GM20431 (cell line): ENCODE data around the gene LIN7C.

Source experiments
- in situ Hi-C: fragments of 300-500 bp; cut with MseI, MboI; formaldehyde crosslinking; loops from one replicate; pipeline ENCODE4 v1.15.0; 2020; ENCODE audit warnings: low sequenced_read_pairs; ENCODE audit not compliant: unreplicated experiment

The LIN7C gene

DNA sequence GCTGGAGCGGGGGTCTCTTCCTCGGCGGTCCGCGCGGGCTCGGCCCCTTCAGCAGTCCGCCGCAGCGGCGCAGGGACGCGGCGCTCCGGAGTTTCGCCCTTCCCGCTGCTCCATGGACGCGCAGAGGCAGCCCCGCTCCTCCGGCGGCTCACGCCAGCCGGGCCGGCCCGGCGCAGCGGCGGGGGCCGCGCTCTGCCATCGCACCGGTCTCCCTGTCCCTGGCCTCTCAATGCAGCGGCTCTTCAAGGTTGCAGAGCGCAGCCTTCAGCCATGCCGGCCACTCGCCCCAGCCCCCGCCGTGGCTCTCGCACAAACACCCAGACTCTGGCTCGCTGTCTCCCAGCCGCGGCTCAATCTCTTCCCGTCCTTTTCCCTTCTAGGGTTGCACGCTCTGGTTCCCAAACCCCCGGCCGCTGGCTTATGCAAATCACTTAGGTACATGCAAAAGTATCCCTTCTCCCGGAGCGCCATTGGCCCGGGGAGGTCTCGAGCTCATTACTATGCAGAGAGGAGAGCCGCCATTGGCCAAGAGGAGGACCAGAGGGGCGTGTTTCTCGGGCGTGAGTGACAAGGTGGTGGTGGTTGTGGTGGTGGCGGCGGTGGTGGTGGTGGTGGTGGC, 34.1 kb downstream of the LIN7C start, which contains the start of gene LGR4:
Gene LGR4 (minus strand): TSS at position 393 of the 619 bp plus-strand sequence. CDS start 488 bp downstream, outside the sequence.
- in situ Hi-C loops: no loop called here

DNA sequence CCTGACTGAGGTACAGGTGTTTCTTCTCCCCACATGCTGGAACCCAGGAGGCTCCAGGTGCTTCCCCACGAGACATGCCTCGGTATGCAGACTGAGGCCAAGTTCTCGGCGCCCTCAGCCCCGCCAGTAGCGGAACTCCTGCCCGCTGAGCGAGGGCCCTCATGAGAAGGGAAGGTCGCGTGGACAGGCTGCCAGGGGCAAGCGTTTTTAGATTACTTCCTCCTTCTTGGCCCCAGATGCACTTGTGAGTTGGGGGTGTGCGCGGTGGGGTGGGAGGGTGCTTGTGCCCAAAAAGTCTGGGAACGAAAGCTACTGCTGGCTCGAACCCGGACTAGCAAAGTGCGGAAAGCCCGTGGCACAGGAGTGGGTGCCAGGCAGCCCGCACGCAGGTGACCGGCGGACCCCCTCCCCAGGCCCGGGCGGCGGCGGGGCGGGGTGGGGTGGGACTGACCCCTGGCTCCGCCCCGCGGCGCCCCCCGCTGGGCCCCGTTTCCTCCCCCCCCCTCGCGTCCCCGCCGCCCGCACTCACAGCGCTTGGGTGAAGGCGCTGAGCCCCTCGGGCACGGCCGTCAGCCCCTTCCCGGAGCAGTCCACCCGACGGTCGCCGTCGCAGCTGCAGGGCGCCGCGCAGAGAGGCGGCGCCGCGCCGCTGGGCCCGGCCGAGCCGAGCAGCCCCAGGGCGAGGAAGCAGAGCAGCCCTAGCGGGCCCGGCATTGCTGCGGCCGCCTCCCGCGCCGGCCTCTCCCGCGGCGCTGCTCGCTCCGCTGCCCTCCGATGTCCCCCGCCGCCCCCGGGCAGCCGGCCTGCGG, 34.8 kb downstream of the LIN7C start:
- in situ Hi-C loops: no loop called here

DNA sequence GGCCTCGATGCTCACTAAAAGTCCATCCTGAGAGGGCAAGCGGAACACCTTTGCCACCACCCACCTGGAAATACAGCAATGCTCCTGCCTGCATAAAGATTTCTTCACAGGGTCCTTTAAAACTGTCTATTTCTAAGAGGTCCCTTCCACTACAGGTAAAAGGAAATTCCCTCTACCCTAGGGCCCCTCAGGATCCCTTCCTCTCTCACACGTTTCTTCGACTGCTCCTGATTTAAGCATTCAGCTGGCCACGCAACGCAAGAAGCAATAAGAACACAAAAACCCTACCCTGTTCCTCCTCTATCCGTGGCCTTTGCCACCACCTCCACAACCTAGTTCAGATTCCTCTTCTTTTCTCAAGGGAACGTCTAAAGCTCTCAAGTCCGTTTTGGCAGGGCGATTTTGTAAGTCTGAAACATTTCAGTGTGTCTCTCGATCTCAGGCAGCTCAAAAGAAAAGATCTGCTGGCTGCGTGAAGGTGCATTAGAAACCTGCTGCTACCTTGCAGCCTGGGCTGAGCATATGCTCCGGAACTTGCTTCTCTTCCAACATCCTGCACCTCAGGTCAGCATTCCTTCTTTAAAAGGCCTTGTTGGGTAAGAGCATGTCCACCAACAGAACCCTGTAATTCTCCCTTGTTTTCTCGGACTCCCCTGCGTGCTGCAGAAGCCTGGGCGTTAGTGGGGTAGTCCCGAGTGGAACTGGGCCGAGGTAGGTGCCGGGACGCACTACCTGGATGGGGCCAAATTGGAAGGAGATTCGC, 35.6 kb downstream of the LIN7C start:
- in situ Hi-C loops: no loop called here

DNA sequence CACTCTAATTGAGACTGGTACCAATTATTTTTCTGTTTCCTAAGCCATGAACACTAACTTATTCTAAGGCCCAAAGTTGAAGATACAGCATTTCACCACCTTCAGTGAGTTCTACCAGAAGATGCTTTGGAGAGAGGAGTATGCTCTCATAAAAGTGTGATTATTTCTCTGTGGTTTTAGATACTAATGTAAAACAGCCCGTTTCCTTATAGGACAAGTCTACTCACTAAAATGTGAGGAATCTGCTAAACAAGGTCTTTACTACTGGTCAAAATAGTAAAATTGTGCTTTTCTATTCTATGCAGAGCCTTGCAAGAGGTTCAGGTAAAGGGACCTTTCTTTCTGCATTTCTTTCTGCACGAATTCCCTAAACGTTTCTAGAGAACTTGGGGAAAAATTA, 36.4 kb downstream of the LIN7C start:
- in situ Hi-C loops: no loop called here

DNA sequence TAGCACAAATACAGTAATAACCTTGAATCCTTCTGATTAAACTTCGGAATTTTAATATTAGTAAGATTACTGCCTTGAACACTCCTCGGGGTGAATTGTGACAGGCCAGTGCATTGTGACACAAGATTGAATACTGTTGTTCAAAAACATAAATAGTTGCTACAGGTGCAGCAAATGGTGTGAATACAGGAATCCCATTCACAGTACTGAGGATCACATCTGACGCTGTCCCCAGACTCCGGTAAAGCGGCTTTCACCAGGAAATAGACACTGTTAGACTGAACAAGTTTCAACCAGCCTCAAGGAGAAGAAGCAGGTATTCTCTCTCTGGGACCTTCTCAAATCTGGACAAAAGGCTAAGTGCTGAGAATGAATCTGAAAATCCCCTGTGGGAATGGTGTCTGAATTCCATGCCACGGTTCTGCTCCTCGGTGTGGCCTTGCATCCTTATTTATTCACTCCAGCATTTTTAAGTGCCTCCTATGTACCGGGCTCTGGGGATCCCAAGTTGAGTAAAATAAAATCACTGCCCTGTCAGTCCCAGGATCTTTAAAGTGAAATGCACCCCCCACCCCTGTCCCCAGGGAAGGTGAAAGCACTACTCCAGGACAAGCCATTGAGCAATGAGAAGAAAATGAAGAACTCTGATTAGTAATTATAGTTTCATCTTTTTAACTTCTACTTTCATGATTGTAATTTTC, 37.4 kb downstream of the LIN7C start:
- in situ Hi-C loops: no loop called here

DNA sequence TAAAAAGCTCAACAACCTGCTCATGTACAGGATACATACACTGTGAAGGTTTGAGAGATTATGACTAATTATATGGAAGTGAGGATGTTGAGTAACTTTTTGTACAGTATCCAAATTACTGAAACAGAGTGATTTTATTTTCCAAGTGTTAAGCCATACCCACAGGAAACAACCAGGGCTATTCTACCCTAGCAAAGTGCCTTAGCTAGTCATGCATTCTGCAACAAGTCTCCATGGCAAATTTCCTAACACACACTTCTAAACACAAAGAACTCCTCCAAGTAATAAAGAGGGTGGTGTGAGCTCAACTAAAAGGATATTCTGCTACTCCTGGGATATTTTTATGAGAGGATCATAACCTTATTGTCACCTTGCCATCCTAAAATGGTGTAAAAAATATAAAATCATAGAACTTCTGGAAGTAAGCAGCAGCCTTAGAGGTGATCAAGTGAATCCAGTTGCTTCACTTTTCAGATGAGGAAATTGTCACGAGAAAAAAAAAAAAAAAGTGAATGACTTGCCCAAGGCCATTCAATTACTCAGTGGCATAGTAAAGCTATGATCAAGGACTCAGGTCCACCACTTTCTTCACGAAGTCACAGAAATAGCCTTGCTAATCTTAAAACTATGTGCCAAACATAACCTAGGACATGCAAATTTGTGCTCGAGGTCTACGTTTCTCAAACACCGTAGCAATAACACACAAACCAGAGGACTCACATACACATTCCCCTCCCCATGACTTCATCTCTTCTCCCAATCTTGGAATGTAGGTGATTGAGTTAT, 38.2 kb downstream of the LIN7C start:
- in situ Hi-C loops: no loop called here

DNA sequence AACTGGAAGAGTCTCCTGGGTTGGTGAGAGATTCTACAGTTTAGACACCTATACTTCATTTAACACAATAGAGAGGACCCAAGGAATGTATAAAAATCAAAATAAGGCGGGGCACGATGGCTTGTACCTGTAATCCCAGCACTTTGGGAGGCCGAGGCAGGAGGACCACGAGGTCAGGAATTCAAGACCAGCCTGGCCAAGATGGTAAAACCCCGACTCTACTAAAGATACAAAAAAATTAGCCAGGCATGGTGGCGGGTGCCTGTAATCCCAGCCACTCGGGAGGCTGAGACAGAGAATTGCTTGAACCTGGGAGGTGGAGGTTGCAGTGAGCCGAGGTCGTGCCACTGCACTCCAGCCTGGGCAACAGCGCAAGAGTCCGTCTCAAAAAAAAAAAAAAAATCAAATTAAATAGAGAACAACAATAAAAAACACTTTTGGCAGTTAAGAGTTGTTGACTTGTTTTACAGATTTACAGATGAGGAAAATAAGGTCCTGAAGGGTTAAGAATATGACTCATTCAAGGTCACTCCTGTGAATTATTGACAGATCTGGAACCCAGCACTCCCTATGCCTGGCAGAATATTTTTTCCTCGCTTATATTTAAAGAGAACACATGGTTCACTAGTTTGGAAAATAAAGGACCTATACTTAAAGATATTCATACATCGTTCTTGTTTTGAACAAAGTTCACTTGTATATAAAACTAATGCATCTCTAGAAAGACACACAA, 39.2 kb downstream of the LIN7C start:
- in situ Hi-C loops: no loop called here

DNA sequence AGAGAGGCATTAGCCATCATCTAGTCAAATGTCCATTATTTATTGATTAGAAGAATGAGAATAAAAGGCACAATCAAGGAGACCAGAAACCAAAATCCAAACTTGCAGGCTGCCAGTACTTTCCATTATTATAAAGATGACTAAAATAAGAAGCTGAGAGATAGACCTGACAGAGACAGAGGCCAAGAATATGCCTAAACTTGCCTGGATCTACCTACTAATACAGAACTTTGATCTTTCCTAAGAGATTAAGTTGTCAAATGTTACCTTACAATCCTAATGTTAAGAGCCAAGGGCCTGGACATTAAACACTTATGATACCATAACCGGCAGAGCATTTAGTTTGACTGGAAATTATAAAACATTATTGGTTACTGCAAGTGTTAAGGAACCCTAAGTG, 40.2 kb downstream of the LIN7C start:
- in situ Hi-C loops: no loop called here

DNA sequence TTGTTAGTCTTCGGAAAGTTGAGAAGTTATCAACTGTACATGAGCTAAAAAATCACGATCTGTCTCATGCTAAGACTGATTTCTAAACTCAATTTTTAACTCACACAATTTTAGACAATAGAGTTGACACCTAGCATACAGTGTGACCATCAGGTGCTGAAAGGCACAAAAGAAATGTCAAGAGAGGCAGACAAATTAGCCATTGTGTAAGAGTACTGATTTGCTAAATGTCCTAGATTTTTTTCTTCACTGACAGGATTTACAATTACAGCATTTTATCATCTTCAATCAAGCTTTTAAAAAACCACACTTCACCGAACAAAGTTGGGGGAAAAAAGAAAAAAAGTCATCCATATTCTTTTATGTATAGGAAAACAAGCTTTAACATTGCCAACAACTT, 40.9 kb downstream of the LIN7C start:
- in situ Hi-C loops: no loop called here

DNA sequence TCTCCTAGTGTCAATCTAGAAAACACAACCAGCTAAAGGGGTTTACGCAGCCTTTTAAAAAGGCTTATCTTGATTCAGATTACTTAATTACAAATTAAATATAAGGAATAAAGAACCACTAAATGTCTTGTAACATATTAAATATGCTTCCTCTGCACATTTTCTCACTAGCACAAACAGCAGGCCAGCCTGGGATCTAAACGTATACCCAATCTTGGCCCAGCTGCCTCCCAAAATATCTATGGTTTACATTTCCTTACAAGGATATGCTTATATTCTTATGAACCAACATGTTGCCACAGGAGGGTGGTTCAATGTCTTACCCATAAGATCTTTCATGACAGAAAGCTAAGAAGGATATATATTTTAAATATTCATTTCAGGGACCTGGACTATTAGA, 41.7 kb downstream of the LIN7C start:
- in situ Hi-C loops: no loop called here

DNA sequence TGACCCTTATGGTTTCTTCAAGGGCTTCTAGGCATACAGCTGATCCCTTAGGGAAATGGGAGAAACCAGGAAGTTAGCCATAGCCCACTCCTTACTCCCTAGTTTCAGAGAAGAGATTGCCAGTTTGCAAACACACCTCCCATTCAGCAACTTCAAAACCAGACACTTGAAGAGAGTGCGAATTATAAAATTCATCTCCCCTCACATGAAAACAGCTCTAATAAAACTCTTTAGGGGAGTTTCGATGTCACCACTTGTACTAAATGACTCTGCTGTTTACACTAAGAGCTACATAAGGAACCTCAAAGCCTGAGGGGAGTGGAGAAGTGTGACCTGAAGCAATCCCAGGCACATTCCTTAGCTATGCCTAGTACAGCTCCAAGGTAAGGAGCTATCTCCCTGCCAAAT, 42.3 kb downstream of the LIN7C start:
- in situ Hi-C loops: no loop called here

DNA sequence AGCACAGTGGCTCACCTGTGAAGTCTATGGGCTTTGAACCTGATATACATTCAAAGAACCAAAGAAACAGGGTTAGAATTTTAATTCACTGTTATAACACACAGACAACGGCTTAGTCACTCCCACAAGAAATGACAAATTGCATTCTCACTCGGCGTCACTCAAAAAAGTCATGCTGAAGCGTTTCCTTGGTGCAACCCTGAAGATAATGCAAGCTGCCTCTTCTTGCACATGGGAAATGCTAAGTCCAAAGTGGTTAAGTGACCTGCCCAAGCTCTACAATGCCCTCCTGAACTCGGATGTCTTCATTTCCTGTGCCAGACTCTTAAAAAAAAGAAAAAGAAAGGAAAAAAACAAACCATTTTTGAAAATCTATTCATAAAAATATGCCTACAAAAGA, 44.0 kb downstream of the LIN7C start:
- in situ Hi-C loops: no loop called here

DNA sequence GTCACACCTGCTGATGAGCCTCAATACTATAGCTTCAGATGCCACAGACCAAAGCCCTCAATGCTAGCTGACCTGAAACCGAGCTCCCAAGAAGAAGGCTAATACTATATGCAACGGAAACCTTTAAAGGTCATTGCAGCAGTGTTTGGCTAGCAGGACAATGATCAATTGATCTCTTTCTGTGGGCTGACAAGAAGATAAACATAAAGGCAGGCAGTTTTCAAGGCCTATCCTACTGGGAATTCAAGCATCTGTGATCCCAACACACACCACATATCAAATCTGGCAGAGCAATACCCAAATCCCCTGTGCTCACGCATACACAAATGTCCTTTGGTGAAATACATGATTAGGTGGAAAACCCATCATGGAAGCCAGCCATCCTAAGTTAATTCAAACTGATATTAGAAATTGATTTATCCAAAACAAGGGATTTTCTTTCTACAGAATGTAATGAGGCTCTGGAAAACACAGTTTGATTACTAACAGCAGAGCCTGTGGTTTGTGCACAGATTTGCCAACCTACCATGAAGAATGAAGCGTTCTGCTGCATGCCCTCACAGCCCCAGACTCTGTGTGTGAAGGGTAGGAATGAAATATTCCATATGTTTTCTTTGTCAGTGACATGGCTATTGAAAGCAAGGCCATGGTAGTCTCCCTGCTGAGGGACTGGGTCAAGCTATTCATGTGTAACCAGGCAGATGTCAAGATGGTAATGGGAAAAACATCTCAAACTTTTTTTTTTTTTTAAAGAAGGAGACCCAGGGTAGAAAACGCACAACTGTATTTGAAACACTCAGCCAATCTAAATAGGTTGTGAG, 46.2 kb downstream of the LIN7C start:
- in situ Hi-C loops: no loop called here

DNA sequence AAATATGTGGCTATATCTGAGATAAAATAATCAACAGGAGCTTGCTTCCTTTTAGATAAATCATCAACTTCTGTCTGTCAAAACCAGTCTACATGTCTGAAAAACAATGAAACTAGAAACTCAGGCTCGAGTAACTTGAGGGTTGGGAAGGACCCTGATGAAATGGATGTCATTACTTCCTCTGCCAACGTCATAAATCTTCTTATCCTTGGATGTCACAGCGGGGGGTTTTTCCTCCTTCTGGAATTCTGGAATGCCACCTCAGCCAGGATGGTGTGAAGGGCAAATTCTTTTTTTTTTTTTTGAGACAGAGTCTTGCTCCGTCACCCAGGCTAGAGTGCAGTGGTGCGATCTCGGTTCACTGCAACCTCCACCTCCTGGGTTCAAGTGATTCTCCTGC, 47.4 kb downstream of the LIN7C start:
- in situ Hi-C loops: no loop called here

DNA sequence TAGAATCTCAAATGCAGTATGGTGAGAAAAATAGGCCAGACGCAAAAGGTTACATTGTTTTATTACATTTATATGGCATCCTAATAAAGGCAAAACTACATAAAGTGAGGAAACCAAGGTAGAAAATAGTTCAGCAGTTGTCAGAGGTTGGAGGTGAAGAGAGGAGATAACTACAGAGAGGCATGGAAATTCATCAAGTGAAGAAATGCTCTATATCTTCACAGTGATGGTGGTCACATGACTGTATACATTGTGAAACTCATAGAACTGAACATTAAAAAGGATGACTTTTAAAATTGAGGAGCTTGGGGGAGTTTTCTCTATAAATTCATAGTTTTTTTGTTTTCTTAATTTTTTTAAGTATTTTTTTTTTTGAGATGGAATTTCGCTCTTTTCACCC, 48.4 kb downstream of the LIN7C start:
- in situ Hi-C loops: no loop called here

DNA sequence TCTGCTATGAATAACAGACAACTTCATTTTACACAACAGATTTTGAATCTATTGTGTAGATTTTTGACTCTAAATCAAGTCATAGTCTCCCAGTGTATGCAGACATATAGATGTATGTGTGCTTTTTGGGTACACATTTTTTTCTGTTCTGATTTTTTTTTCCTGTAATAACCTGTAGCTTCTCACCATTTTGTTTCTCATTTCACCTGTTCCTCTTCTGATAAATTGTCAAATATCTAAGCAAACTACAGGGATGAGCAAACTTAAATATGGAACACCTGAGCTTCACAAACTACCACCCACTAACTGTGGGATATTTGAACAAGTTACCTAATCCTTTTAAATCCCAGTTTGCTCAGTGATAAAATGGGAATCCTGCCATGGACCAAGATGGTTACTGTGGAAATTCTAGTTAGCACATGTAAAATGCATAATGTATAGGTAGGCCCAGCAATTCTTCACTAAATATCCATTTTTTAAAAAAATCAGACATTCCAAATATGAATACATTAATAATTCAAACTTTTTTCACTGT, 49.7 kb downstream of the LIN7C start:
- in situ Hi-C loops: no loop called here

DNA sequence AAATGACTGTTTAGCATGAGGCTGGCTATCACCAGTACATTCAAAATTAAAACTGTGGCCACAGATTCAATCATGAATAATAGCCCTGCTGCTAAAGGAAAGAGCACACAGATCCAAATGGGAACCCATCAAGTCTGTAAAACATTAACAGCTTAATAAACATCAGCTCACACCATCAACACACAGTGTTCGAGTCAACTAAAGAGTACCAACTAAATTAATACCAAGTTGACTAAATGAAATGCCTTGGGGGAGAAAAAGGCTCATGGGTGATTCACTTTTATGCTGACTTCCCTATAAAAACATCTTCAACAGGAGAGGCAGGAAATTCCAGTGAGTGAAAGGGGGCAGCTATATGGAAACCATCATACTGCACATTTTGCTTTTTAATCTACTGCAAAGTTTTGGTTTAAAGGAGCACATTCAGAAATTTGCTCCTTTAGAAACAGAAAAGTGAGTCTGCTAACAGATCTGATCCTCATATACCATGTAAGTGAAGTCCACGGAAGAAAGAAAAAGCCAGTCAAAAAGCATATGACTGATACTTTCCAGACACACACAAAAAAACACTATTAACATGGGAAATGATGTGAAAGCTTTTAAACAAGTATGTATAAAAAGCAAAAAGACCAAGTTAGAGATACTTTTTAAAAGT, 50.3 kb downstream of the LIN7C start:
- in situ Hi-C loops: no loop called here
